SK-N-SH treated with all-trans-retinoic acid at 6 μM for 48 hours (cell line): Measurements from ENCODE around the gene VPS54.

Source experiments
- ATAC-seq: fragments of 200-7000 bp; cut with Tn5 transposase; 3 replicates; pipeline ENCODE4 v1.9.1; 2020; ENCODE audit warnings: mild to moderate bottlenecking, moderate library complexity
- ARNTL ChIP-seq: fragments of 450-650 bp; formaldehyde crosslinking; IDR thresholded peaks from 2 replicates; pipeline ENCODE4 v1.5.0; 2020; ENCODE audit warnings: low read depth, mild to moderate bottlenecking, moderate library complexity, borderline replicate concordance
- BACH2 ChIP-seq: fragments of 250-450 bp; sonication (Bioruptor Pico); IDR thresholded peaks from 2 replicates; pipeline ENCODE4 v1.9.0; 2021; ENCODE audit warnings: mild to moderate bottlenecking, borderline replicate concordance
- CSDC2 ChIP-seq: fragments of 250-450 bp; sonication (Bioruptor Pico); IDR thresholded peaks from 2 replicates; pipeline ENCODE4 v1.5.0; 2020; ENCODE audit warnings: mild to moderate bottlenecking, moderate library complexity
- GLIS3 ChIP-seq: fragments of 250-450 bp; sonication (Bioruptor Pico); IDR thresholded peaks from 2 replicates; pipeline ENCODE4 v1.5.0; 2020; ENCODE audit warnings: mild to moderate bottlenecking, moderate library complexity
- ISL1 ChIP-seq: fragments of 250-450 bp; sonication (Bioruptor Pico); IDR thresholded peaks from 2 replicates; pipeline ENCODE4 v2.1.2; 2022; ENCODE audit warnings: mild to moderate bottlenecking, moderate library complexity
- OSR1 ChIP-seq: fragments of 250-450 bp; sonication (Bioruptor Pico); IDR thresholded peaks from 2 replicates; pipeline ENCODE4 v1.8.0; 2022; ENCODE audit warnings: moderate library complexity, mild to moderate bottlenecking, inconsistent platforms
- PPARA ChIP-seq: fragments of 250-450 bp; sonication (Bioruptor Pico); IDR thresholded peaks from 2 replicates; pipeline ENCODE4 v1.5.0; 2020; ENCODE audit warnings: mild to moderate bottlenecking, borderline replicate concordance
- RARB ChIP-seq: fragments of 250-450 bp; sonication (Bioruptor Pico); IDR thresholded peaks from 2 replicates; pipeline ENCODE4 v1.8.0; 2021; ENCODE audit warnings: mild to moderate bottlenecking, moderate library complexity
- TCF4 ChIP-seq: fragments of 250-450 bp; sonication (Bioruptor Pico); IDR thresholded peaks from 2 replicates; pipeline ENCODE4 v1.8.0; 2021; ENCODE audit warnings: mild to moderate bottlenecking, moderate library complexity, borderline replicate concordance
- TOX ChIP-seq: fragments of 250-450 bp; sonication (Bioruptor Pico); IDR thresholded peaks from 2 replicates; pipeline ENCODE4 v1.8.0; 2021; ENCODE audit warnings: mild to moderate bottlenecking, moderate library complexity, borderline replicate concordance
- ZC3H10 ChIP-seq: fragments of 250-450 bp; sonication (Bioruptor Pico); IDR thresholded peaks from 2 replicates; pipeline ENCODE4 v1.5.1; 2021; ENCODE audit warnings: mild to moderate bottlenecking, moderate library complexity
- ZFP3 ChIP-seq: fragments of 250-450 bp; sonication (Bioruptor Pico); IDR thresholded peaks from 2 replicates; pipeline ENCODE4 v1.5.0; 2020; ENCODE audit warnings: mild to moderate bottlenecking, moderate library complexity
- ZFP30 ChIP-seq: fragments of 450-650 bp; formaldehyde crosslinking; IDR thresholded peaks from 2 replicates; pipeline ENCODE4 v1.5.0; 2022; ENCODE audit warnings: mild to moderate bottlenecking, moderate library complexity
- ZNF565 ChIP-seq: fragments of 450-650 bp; formaldehyde crosslinking; conservative IDR thresholded peaks from 2 replicates; pipeline ENCODE4 v1.5.0; 2020; ENCODE audit warnings: low read depth, mild to moderate bottlenecking, moderate library complexity
- ZNF70 ChIP-seq: fragments of 450-650 bp; formaldehyde crosslinking; IDR thresholded peaks from 2 replicates; pipeline ENCODE4 v1.5.0; 2020; ENCODE audit warnings: mild to moderate bottlenecking, moderate library complexity
- TF ChIP-seq, protein P1 (sequence below): fragments of 250-450 bp; sonication (Bioruptor Pico); IDR thresholded peaks from 2 replicates; pipeline ENCODE4 v1.5.1; 2021; ENCODE audit warnings: mild to moderate bottlenecking, moderate library complexity
- TF ChIP-seq, protein P2 (sequence below): fragments of 250-450 bp; sonication (Bioruptor Pico); IDR thresholded peaks from 2 replicates; pipeline ENCODE4 v1.5.0; 2020; ENCODE audit warnings: mild to moderate bottlenecking, moderate library complexity
- TF ChIP-seq, protein P3 (sequence below): fragments of 250-450 bp; sonication (Bioruptor Pico); IDR thresholded peaks from 2 replicates; pipeline ENCODE4 v1.8.0; 2021; ENCODE audit warnings: low read depth, mild to moderate bottlenecking, moderate library complexity, borderline replicate concordance
- TF ChIP-seq, protein P4 (sequence below): fragments of 250-450 bp; sonication (Bioruptor Pico); IDR thresholded peaks from 2 replicates; pipeline ENCODE4 v1.5.1; 2020; ENCODE audit warnings: low read depth, mild to moderate bottlenecking, moderate library complexity

Gene VPS54

DNA sequence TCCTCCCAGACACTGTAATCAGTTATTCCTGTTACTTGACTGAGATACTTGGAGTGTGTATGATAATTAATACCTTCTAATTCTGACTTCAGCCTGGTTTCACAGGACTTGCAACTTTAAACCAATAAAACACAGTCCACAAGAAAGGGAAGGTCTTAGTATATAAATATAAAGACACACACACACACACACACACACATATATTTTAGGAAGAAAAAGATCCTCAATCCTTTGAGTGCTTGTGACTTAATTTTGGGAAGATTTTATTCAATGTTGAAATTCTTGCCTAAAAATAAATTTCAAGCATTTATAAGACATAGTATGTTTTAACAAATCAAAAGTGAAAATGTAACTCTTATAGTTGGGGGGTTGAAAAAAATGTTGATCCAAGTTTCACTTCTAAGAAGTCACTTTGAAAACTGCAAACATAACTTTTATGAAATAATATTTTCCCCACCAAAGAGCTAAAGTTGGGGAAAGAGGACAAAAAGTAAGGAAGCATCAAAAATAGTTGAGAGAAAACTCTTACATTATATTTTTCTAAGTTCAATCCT is 824 bp upstream of the VPS54 start (continued):
- TF ChIP-seq, protein P1, sequence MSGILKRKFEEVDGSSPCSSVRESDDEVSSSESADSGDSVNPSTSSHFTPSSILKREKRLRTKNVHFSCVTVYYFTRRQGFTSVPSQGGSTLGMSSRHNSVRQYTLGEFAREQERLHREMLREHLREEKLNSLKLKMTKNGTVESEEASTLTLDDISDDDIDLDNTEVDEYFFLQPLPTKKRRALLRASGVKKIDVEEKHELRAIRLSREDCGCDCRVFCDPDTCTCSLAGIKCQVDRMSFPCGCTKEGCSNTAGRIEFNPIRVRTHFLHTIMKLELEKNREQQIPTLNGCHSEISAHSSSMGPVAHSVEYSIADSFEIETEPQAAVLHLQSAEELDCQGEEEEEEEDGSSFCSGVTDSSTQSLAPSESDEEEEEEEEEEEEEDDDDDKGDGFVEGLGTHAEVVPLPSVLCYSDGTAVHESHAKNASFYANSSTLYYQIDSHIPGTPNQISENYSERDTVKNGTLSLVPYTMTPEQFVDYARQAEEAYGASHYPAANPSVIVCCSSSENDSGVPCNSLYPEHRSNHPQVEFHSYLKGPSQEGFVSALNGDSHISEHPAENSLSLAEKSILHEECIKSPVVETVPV (CRISPR knock-in tag), result no peak
- TF ChIP-seq OSR1 (no peak), TCF4 (CRISPR knock-in tag) (no peak), GLIS3 (CRISPR knock-in tag) (no peak), ZFP30 (CRISPR knock-in tag) (no peak), ZNF565 (no peak), ZFP3 (CRISPR knock-in tag) (no peak), CSDC2 (no peak), ZNF70 (CRISPR knock-in tag) (no peak), ARNTL (CRISPR knock-in tag) (no peak)
- TF ChIP-seq, protein P2, sequence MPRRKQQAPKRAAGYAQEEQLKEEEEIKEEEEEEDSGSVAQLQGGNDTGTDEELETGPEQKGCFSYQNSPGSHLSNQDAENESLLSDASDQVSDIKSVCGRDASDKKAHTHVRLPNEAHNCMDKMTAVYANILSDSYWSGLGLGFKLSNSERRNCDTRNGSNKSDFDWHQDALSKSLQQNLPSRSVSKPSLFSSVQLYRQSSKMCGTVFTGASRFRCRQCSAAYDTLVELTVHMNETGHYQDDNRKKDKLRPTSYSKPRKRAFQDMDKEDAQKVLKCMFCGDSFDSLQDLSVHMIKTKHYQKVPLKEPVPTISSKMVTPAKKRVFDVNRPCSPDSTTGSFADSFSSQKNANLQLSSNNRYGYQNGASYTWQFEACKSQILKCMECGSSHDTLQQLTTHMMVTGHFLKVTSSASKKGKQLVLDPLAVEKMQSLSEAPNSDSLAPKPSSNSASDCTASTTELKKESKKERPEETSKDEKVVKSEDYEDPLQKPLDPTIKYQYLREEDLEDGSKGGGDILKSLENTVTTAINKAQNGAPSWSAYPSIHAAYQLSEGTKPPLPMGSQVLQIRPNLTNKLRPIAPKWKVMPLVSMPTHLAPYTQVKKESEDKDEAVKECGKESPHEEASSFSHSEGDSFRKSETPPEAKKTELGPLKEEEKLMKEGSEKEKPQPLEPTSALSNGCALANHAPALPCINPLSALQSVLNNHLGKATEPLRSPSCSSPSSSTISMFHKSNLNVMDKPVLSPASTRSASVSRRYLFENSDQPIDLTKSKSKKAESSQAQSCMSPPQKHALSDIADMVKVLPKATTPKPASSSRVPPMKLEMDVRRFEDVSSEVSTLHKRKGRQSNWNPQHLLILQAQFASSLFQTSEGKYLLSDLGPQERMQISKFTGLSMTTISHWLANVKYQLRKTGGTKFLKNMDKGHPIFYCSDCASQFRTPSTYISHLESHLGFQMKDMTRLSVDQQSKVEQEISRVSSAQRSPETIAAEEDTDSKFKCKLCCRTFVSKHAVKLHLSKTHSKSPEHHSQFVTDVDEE (CRISPR knock-in tag), result no peak
- TF ChIP-seq, all 23 proteins: peak for 0

DNA sequence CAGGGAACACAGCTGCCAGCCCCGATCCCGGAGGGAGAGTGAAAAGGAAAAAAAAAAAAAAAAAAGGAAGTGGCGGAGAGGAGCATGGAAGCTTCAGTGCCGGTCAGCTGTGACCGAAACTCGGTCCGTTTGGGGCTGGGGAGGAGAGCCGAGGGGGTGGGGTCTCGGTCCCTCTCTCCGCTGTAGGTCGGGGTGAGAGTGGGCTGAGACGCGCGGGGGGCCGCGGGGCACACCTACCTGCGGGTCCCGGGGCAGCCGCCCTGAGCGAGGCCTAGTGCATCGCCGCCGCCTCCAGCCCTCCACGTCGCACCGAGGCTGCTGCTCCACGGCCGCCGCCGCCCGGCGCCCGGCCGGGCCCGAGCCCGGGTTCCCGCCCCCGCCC is 536 bp downstream of the VPS54 start:
- TF ChIP-seq, protein P1 (CRISPR knock-in tag), result no peak
- no peak for TF ChIP-seq ZFP3 (CRISPR knock-in tag)
- TF ChIP-seq BACH2, result no peak
- TF ChIP-seq PPARA, result no peak
- no peak for TF ChIP-seq ZC3H10 (CRISPR knock-in tag)
- no peak for TF ChIP-seq ISL1 (CRISPR knock-in tag)
- TF ChIP-seq ARNTL (CRISPR knock-in tag), result no peak
- no peak for TF ChIP-seq GLIS3 (CRISPR knock-in tag)
- no peak for TF ChIP-seq OSR1
- TF ChIP-seq, protein P3, sequence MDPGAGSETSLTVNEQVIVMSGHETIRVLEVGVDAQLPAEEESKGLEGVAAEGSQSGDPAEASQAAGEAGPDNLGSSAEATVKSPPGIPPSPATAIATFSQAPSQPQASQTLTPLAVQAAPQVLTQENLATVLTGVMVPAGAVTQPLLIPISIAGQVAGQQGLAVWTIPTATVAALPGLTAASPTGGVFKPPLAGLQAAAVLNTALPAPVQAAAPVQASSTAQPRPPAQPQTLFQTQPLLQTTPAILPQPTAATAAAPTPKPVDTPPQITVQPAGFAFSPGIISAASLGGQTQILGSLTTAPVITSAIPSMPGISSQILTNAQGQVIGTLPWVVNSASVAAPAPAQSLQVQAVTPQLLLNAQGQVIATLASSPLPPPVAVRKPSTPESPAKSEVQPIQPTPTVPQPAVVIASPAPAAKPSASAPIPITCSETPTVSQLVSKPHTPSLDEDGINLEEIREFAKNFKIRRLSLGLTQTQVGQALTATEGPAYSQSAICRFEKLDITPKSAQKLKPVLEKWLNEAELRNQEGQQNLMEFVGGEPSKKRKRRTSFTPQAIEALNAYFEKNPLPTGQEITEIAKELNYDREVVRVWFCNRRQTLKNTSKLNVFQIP (CRISPR knock-in tag), result no peak
- no peak for TF ChIP-seq RARB
- no peak for TF ChIP-seq TCF4 (CRISPR knock-in tag)
- TF ChIP-seq, protein P4, sequence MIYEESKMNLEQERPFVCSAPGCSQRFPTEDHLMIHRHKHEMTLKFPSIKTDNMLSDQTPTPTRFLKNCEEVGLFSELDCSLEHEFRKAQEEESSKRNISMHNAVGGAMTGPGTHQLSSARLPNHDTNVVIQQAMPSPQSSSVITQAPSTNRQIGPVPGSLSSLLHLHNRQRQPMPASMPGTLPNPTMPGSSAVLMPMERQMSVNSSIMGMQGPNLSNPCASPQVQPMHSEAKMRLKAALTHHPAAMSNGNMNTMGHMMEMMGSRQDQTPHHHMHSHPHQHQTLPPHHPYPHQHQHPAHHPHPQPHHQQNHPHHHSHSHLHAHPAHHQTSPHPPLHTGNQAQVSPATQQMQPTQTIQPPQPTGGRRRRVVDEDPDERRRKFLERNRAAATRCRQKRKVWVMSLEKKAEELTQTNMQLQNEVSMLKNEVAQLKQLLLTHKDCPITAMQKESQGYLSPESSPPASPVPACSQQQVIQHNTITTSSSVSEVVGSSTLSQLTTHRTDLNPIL (CRISPR knock-in tag), result no peak
- peak; percentile 70 for ATAC-seq

DNA sequence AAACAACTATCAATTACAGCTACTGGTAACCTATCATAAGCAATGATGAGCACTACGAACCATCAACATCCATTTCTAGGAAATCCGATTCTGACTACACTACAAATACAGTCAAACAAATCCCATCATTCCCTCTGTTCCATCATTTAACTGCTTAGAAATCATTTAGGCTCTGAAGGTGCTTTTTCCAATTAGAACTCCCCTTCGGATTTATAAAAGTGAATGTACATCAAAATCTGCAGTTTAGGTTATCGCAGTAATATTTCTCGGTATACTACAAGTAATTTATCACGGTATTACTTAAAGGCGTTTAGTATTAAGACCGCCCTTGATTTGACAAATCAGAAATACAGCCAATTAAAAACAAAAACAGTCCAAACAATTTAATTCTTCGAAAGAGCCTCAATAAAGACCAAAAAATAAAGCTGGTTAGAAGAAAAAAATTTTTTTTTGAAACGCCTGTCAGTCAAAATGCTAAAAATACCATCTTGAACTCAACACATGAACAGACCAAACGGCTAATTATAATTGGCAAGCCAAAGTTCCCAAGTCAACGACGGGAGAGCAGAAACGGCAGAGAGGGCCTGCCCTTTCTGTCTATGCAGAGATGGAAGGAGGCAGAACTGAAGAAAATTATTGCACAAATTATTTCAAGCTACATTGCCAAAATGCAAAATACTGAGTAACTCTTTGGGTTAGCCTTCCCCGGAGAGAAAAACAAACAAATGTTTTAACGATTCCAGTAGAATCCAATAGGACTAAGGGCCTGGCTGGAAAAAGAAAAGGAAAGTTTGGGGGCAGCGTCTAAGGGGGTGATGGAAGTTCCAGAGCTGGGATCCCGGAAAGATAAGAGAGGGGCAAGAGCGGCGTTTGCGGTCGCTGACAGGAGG is 1.2 kb downstream of the VPS54 start:
- ATAC-seq, result peak; percentile 52
- TF ChIP-seq ZNF70 (CRISPR knock-in tag) (no peak), BACH2 (no peak), TOX (CRISPR knock-in tag) (no peak), OSR1 (no peak), ZFP3 (CRISPR knock-in tag) (no peak), ZFP30 (CRISPR knock-in tag) (no peak)
- TF ChIP-seq, protein P3 (CRISPR knock-in tag), result no peak
